Ascending aorta (tissue), 2 donors: ENCODE data around the gene OSBPL9. TPM values are rescaled to one million over a fixed set of nuclear protein-coding genes. Genes with fewer than 3 reads are reported as not detected.
A peak's percentile ranks its signal among the peaks of the same experiment; 100 is the strongest.

Experiments
- DNase-seq, 2 donors: peaks; one replicate each; pipeline ENCODE4 v3.0.0-alpha.2; 2019; ENCODE audit warnings: low spot score in 2 of 2
- H3K27ac ChIP-seq, 2 donors: fragments of 200-600 bp; sonication (generic); one replicate each; pipeline ENCODE4 v1.5.1; 2016 to 2017; ENCODE audit warnings: mild to moderate bottlenecking in 1 of 2
- H3K27me3 ChIP-seq: fragments of 200-600 bp; sonication (generic); one replicate; pipeline ENCODE4 v1.5.1; 2017
- H3K36me3 ChIP-seq, 2 donors: fragments of 200-600 bp; sonication (generic); one replicate each; pipeline ENCODE4 v1.5.1; 2016
- H3K4me1 ChIP-seq, 2 donors: fragments of 200-600 bp; sonication (generic); one replicate each; pipeline ENCODE4 v1.5.1; 2016 to 2017; ENCODE audit warnings: mild to moderate bottlenecking in 1 of 2
- H3K4me3 ChIP-seq, 2 donors: fragments of 200-600 bp; sonication (generic); one replicate each; pipeline ENCODE4 v1.5.1; 2016 to 2017; ENCODE audit warnings: mild to moderate bottlenecking in 1 of 2
- H3K9me3 ChIP-seq, 2 donors: fragments of 200-600 bp; sonication (generic); one replicate each; pipeline ENCODE4 v1.5.1; 2016
- intact Hi-C: fragments of 100-400 bp; cut with DNase I; formaldehyde crosslinking; loops from one replicate; pipeline ENCODE4 v1.15.1; 2023
- total RNA-seq: library from RNA; depleted of rRNA; stranded (reverse); fragments of >200 nt; gene quantifications from one replicate; pipeline ENCODE4 v1.1.0, GENCODE V29; 2016
- TF ChIP-seq, protein P1 (sequence below), 3 experiments: fragments of 200-600 bp in 2 of 3; fragments of 450-650 bp in 1 of 3; sonication (generic) in 2 of 3; IDR thresholded peaks; one replicate each; pipeline ENCODE4 v1.5.1; 2016 to 2019; ENCODE audit warnings: antibody characterized with exemption in 3 of 3, mild to moderate bottlenecking in 1 of 3, moderate library complexity in 1 of 3

Gene OSBPL9
- total RNA-seq, 1 donor from 2014 or later = 101 TPM

GRCh38 chr1:51663721-51664120 lies 46.8 kb downstream of the OSBPL9 start:
- Histone ChIP-seq H3K4me3 (no peak overlapping the region), H3K27me3 (no peaks in the 10 kb centered on the region), H3K36me3 (no peaks in the 10 kb centered on the region), H3K9me3 (no peaks in the 10 kb centered on the region), H3K4me1 (peaks cover 4 to 64% of the 10 kb centered on the region in 2 donors), H3K27ac (peak overlapping the region; percentile 80 to 83)
- DNase-seq = no peak
- TF ChIP-seq, protein P1, sequence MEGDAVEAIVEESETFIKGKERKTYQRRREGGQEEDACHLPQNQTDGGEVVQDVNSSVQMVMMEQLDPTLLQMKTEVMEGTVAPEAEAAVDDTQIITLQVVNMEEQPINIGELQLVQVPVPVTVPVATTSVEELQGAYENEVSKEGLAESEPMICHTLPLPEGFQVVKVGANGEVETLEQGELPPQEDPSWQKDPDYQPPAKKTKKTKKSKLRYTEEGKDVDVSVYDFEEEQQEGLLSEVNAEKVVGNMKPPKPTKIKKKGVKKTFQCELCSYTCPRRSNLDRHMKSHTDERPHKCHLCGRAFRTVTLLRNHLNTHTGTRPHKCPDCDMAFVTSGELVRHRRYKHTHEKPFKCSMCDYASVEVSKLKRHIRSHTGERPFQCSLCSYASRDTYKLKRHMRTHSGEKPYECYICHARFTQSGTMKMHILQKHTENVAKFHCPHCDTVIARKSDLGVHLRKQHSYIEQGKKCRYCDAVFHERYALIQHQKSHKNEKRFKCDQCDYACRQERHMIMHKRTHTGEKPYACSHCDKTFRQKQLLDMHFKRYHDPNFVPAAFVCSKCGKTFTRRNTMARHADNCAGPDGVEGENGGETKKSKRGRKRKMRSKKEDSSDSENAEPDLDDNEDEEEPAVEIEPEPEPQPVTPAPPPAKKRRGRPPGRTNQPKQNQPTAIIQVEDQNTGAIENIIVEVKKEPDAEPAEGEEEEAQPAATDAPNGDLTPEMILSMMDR (IDR thresholded peaks at IDR 0.05) = no peak
- intact Hi-C loops = no loop called here

DNA sequence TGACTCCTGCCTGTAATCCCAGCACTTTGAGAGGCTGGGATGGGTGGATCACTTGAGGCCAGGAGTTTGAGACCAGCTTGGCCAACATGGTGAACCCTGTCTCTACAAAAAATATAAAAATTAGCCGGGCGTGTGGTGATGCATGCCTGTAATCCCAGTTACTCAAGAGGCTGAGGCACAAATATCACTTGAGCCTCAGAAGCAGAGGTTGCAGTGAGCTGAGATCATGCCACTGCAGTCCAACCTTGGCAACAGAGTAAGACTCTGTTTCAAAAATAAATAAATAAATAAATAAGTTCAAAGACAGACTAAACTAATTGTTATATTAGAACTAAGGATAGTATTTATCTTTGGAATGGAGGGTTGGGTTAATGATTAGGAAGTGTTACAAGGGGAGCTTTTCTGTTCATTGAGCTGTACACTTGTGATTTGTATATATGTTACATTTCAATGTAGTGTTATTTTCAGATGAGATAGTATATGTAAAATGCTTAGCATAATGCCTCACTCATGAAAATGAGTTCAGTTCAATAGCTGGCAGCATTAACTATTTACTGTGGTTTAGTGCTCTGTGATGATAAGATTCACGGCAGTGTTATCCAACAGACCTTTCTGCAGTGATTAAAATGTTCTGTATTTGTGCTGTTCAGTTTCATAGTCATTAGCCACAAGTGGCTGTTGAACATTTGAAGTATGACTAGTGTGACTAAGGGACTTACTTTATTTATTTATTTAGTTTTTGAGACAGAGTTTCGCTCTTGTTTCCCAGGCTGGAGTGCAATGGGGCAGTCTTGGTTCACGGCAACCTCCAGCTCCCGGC lies 47.7 kb downstream of the OSBPL9 start:
- no peak for DNase-seq
- Histone ChIP-seq H3K9me3 (no peaks in the 10 kb centered on the region), H3K27me3 (no peaks in the 10 kb centered on the region), H3K4me3 (no peak overlapping the region), H3K36me3 (no peaks in the 10 kb centered on the region), H3K4me1 (peaks cover 7 to 70% of the 10 kb centered on the region in 2 donors), H3K27ac (peak overlapping the region; percentile 80 to 83)
- intact Hi-C loops = loop anchor here (5.0 kb wide), 2 partner anchors 73 to 103 kb away; no protein-coding TSS in a partner anchor
- TF ChIP-seq, protein P1 (IDR thresholded peaks at IDR 0.05) = no peak

DNA sequence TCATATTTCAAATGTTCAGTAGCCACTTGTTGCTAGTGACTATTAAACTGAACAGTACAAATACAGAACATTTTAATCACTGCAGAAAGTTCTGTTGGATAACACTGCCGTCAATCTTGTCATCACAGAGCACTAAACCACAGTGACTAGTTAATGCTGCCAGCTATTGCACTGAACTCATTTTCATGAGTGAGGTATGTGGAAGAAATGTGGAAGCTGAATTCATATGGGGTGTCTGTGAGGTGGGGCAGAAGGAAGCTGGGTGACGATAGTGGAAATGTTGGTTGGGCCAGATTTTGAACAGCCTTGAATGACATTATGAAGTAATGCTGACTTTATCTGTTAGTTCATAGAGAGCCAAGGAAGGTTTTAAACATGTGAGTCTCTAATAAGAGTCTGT lies 49.6 kb downstream of the OSBPL9 start:
- Histone ChIP-seq H3K36me3 (no peaks in the 10 kb centered on the region), H3K9me3 (no peaks in the 10 kb centered on the region), H3K4me1 (peaks cover 7 to 71% of the 10 kb centered on the region in 2 donors), H3K27me3 (no peaks in the 10 kb centered on the region), H3K4me3 (no peak overlapping the region), H3K27ac (peak overlapping the region; percentile 80 to 83)
- peak in 1 of 2 donors; percentile 76 for DNase-seq
- TF ChIP-seq, protein P1 (IDR thresholded peaks at IDR 0.05) = no peak
- intact Hi-C loops = loop anchor here (5.0 kb wide), 2 partner anchors 71 to 101 kb away; no protein-coding TSS in a partner anchor

DNA sequence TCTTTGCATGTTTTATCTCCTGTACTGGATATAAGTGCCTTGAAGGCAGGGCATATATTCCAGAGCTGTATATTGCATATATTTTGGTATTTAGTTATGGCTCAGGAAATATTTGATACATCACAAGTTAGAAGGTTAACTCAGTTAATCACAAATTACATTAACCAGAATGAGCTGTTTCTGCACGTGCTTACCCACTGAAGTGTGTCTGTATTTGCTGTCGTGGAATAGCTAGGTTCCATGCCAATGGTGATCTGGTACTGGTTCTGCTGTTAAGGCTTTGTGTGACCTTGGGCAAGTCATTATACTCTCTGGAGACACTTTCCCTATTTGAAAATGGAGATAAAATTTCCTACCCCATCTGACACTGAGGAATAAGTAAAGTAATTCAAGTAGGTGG lies 50.7 kb downstream of the OSBPL9 start:
- Histone ChIP-seq H3K27me3 (no peaks in the 10 kb centered on the region), H3K9me3 (no peaks in the 10 kb centered on the region), H3K4me1 (peaks cover 7 to 66% of the 10 kb centered on the region in 2 donors), H3K36me3 (no peaks in the 10 kb centered on the region), H3K27ac (no peak overlapping the region), H3K4me3 (no peak overlapping the region)
- intact Hi-C loops = loop anchor here (5.0 kb wide), 2 partner anchors 70 to 100 kb away; no protein-coding TSS in a partner anchor
- no peak for DNase-seq
- TF ChIP-seq, protein P1 (IDR thresholded peaks at IDR 0.05) = no peak

DNA sequence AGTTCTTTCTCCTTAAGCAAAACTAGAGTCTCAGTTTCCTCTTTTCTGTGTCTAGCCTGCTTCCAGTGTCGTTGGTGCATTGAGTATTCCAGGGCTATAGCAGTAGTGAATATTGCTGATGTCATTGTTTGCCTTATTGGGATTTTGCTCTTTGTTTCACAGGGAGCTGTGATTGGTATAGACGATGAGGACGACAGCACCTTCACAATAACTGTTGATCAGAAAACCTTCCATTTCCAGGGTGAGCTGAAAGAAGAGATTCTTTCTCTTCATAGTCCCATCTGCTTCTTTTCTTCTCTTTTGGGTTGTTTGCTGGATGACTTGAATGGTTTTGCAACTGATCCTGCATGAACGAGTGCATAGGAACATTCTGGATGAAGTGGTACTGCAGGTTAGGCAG lies 52.4 kb downstream of the OSBPL9 start:
- Histone ChIP-seq H3K27me3 (no peaks in the 10 kb centered on the region), H3K9me3 (no peaks in the 10 kb centered on the region), H3K4me1 (peaks cover 7 to 57% of the 10 kb centered on the region in 2 donors), H3K36me3 (no peaks in the 10 kb centered on the region), H3K27ac (peak overlapping the region in 1 of 2 donors; percentile 2), H3K4me3 (peak overlapping the region in 1 of 2 donors; percentile 6)
- intact Hi-C loops = loop anchor here (5.0 kb wide), 2 partner anchors 68 to 98 kb away; no protein-coding TSS in a partner anchor
- TF ChIP-seq, protein P1 (IDR thresholded peaks at IDR 0.05) = no peak
- no peak for DNase-seq
